ENCODE data around the gene LAMA2.

GRCh38 chr6:129353067-129353466 is 470.1 kb downstream of the LAMA2 start:
- TF ChIP-seq CTCF (IDR thresholded peaks at IDR 0.05; ENCODE audit: low read length) (no peak), EZH2 (IDR thresholded peaks at IDR 0.05; ENCODE audit: borderline replicate concordance, low read length) (no peak)
